Testis (tissue), 2 donors: Measurements from ENCODE around the gene CEMP1.
"Not testable (repeated sequence)": the region's sequence is repeated elsewhere in the genome, so short reads cannot be mapped to it uniquely, and the experiment has no call there.

Source experiments
- CTCF ChIP-seq, 3 experiments: fragments of 450-650 bp in 2 of 3; fragments of 200-600 bp in 1 of 3; sonication (generic) in 1 of 3; IDR thresholded peaks; one replicate each; pipeline ENCODE4 v1.5.1; 2016 to 2019; ENCODE audit warnings: antibody characterized with exemption in 3 of 3, mild to moderate bottlenecking in 2 of 3, moderate library complexity in 1 of 3
- POLR2A ChIP-seq: fragments of 450-650 bp; IDR thresholded peaks from one replicate; pipeline ENCODE4 v1.6.1; 2017; ENCODE audit warnings: antibody characterized with exemption, mild to moderate bottlenecking, moderate library complexity

DNA sequence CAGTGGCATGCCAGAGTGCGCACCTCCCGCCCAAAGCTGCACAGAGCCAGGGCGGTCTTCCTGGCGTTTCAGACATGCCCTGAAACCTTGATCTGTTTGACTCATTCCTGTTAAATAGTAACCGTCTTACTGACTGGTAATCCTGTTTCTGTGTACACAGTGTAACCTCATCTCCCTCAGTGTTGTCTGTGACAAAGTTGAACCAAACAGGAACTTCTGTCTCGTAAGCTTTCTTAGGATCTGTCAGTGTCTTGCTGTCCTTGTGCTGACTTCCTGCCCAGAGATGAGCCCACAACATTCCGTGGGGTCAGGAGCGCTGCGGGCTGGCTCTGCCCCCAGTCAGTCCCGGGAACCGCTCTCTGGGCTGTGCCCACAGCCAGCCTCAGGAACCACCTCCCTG is 37.4 kb upstream of the CEMP1 start:
- TF ChIP-seq CTCF (IDR thresholded peaks at IDR 0.05); POLR2A: not testable (repeated sequence)
